ENCODE measurements around the gene UAP1.
A peak's percentile ranks its signal among the peaks of the same experiment; 100 is the strongest.

Gene UAP1

GRCh38 chr1:162633081-162633762 is 71.7 kb downstream of the UAP1 start:
- H2BK5ac ChIP-seq (ENCODE audit: low read length): no peak overlapping the region
- no peak overlapping the region for H3K23ac ChIP-seq (ENCODE audit: low read length)
- WGBS (ENCODE audit: extremely low coverage, insufficient coverage, low lambda C conversion rate): no CpG with 5 or more reads among the region's 8 CpGs
- peak overlapping the region; percentile 8 for H3K18ac ChIP-seq (ENCODE audit: low read length)
- no peaks in the 10 kb centered on the region for H3K79me2 ChIP-seq (ENCODE audit: control insufficient read depth, insufficient read depth, low read length)
- no peaks in the 10 kb centered on the region for H3K79me1 ChIP-seq (ENCODE audit: low read length)
- H3K4me1 ChIP-seq (ENCODE audit: control insufficient read depth, low read depth, low read length): peaks cover 3% of the 10 kb centered on the region
- DNase-seq: peak; percentile 21
- H2BK15ac ChIP-seq (replicated peaks; ENCODE audit: low read depth): no peak overlapping the region
- no peak overlapping the region for H3K9ac ChIP-seq (ENCODE audit: low read length)
- no peak overlapping the region for H2AK5ac ChIP-seq (ENCODE audit: low read length)
- H3K4me2 ChIP-seq (ENCODE audit: low read length): no peak overlapping the region
- peak overlapping the region; percentile 71 for H4K5ac ChIP-seq (ENCODE audit: low read length)
- H3K27me3 ChIP-seq (ENCODE audit: insufficient read depth, low read length, poor library complexity): no peaks in the 10 kb centered on the region
- H4K8ac ChIP-seq (ENCODE audit: low read depth, low read length): no peak overlapping the region
- peak overlapping the region; percentile 62 for H3K56ac ChIP-seq (ENCODE audit: low read length)
- no peak overlapping the region for H3K4ac ChIP-seq (ENCODE audit: low read depth, low read length)
- peak overlapping the region; percentile 13 for H2BK120ac ChIP-seq (ENCODE audit: low read depth, low read length)
- no peak overlapping the region for H3K4me3 ChIP-seq (ENCODE audit: low read length)
- H3K27ac ChIP-seq (ENCODE audit: low read depth, low read length): no peak overlapping the region
- no peaks in the 10 kb centered on the region for H3K36me3 ChIP-seq (ENCODE audit: control insufficient read depth, insufficient read depth, low read length)

DNA sequence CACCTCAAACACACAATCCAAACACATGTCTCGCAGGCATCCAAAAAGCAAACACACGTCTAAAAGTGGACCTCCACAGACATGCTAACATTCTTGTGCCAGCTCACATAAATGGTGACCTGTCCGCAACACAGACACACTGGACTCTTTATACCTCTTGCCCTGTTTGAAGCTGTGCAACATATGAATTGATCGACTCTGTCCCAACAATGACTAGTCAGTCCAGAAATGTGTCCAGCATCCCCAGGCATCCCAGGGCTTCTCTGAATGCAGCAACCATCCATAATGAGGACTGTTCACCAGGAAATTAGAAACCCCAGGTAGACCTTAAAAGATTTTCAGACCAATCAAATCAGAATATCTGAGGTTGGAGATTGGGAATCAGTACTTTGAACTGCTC is 73.9 kb downstream of the UAP1 start:
- no peak overlapping the region for H2BK15ac ChIP-seq (replicated peaks; ENCODE audit: low read depth)
- H3K27me3 ChIP-seq (ENCODE audit: insufficient read depth, low read length, poor library complexity): no peaks in the 10 kb centered on the region
- H3K79me1 ChIP-seq (ENCODE audit: low read length): no peaks in the 10 kb centered on the region
- no peak overlapping the region for H3K18ac ChIP-seq (ENCODE audit: low read length)
- peaks cover 3% of the 10 kb centered on the region for H3K4me1 ChIP-seq (ENCODE audit: control insufficient read depth, low read depth, low read length)
- WGBS (ENCODE audit: extremely low coverage, insufficient coverage, low lambda C conversion rate): no CpG with 5 or more reads among the region's 4 CpGs
- no peak overlapping the region for H2BK120ac ChIP-seq (ENCODE audit: low read depth, low read length)
- H3K4me3 ChIP-seq (ENCODE audit: low read length): no peak overlapping the region
- H3K23ac ChIP-seq (ENCODE audit: low read length): no peak overlapping the region
- H3K4me2 ChIP-seq (ENCODE audit: low read length): no peak overlapping the region
- H3K36me3 ChIP-seq (ENCODE audit: control insufficient read depth, insufficient read depth, low read length): no peaks in the 10 kb centered on the region
- no peak overlapping the region for H3K27ac ChIP-seq (ENCODE audit: low read depth, low read length)
- no peak overlapping the region for H3K56ac ChIP-seq (ENCODE audit: low read length)
- no peak overlapping the region for H3K9ac ChIP-seq (ENCODE audit: low read length)
- H2BK5ac ChIP-seq (ENCODE audit: low read length): no peak overlapping the region
- H4K8ac ChIP-seq (ENCODE audit: low read depth, low read length): no peak overlapping the region
- H3K79me2 ChIP-seq (ENCODE audit: control insufficient read depth, insufficient read depth, low read length): no peaks in the 10 kb centered on the region
- no peak overlapping the region for H3K4ac ChIP-seq (ENCODE audit: low read depth, low read length)
- H2AK5ac ChIP-seq (ENCODE audit: low read length): no peak overlapping the region
- DNase-seq: no peak
- no peak overlapping the region for H4K5ac ChIP-seq (ENCODE audit: low read length)

- H3K23ac ChIP-seq (ENCODE audit: low read length): no peak overlapping the region
- no peak overlapping the region for H4K5ac ChIP-seq (ENCODE audit: low read length)
- H3K4me1 ChIP-seq (ENCODE audit: control insufficient read depth, low read depth, low read length): no peaks in the 10 kb centered on the region
- H3K4me2 ChIP-seq (ENCODE audit: low read length): no peak overlapping the region
- H2BK5ac ChIP-seq (ENCODE audit: low read length): no peak overlapping the region
- no peak overlapping the region for H3K9ac ChIP-seq (ENCODE audit: low read length)
- H3K79me1 ChIP-seq (ENCODE audit: low read length): no peaks in the 10 kb centered on the region
- no CpG with 5 or more reads among the region's 7 CpGs for WGBS (ENCODE audit: extremely low coverage, insufficient coverage, low lambda C conversion rate)
- no peak overlapping the region for H2BK15ac ChIP-seq (replicated peaks; ENCODE audit: low read depth)
- H3K18ac ChIP-seq (ENCODE audit: low read length): no peak overlapping the region
- no peak for DNase-seq
- no peaks in the 10 kb centered on the region for H3K27me3 ChIP-seq (ENCODE audit: insufficient read depth, low read length, poor library complexity)
- no peaks in the 10 kb centered on the region for H3K36me3 ChIP-seq (ENCODE audit: control insufficient read depth, insufficient read depth, low read length)
- H3K27ac ChIP-seq (ENCODE audit: low read depth, low read length): no peak overlapping the region
- no peak overlapping the region for H3K4ac ChIP-seq (ENCODE audit: low read depth, low read length)
- no peak overlapping the region for H3K56ac ChIP-seq (ENCODE audit: low read length)
- no peak overlapping the region for H4K8ac ChIP-seq (ENCODE audit: low read depth, low read length)
- no peak overlapping the region for H2AK5ac ChIP-seq (ENCODE audit: low read length)
- H2BK120ac ChIP-seq (ENCODE audit: low read depth, low read length): no peak overlapping the region
- H3K79me2 ChIP-seq (ENCODE audit: control insufficient read depth, insufficient read depth, low read length): no peaks in the 10 kb centered on the region
- H3K4me3 ChIP-seq (ENCODE audit: low read length): no peak overlapping the region
These were observed 78.2 kb downstream of the UAP1 start for GRCh38 chr1:162639718-162640117.

GRCh38 chr1:162641114-162641513 is 79.6 kb downstream of the UAP1 start:
- no peaks in the 10 kb centered on the region for H3K79me2 ChIP-seq (ENCODE audit: control insufficient read depth, insufficient read depth, low read length)
- no peaks in the 10 kb centered on the region for H3K79me1 ChIP-seq (ENCODE audit: low read length)
- H3K27ac ChIP-seq (ENCODE audit: low read depth, low read length): no peak overlapping the region
- H3K56ac ChIP-seq (ENCODE audit: low read length): no peak overlapping the region
- WGBS (ENCODE audit: extremely low coverage, insufficient coverage, low lambda C conversion rate): no CpG with 5 or more reads among the region's 2 CpGs
- no peak overlapping the region for H3K4me3 ChIP-seq (ENCODE audit: low read length)
- H2BK15ac ChIP-seq (replicated peaks; ENCODE audit: low read depth): no peak overlapping the region
- no peak for DNase-seq
- no peak overlapping the region for H3K4me2 ChIP-seq (ENCODE audit: low read length)
- no peak overlapping the region for H3K9ac ChIP-seq (ENCODE audit: low read length)
- no peak overlapping the region for H2BK120ac ChIP-seq (ENCODE audit: low read depth, low read length)
- H4K5ac ChIP-seq (ENCODE audit: low read length): no peak overlapping the region
- H2BK5ac ChIP-seq (ENCODE audit: low read length): no peak overlapping the region
- H3K18ac ChIP-seq (ENCODE audit: low read length): no peak overlapping the region
- no peaks in the 10 kb centered on the region for H3K36me3 ChIP-seq (ENCODE audit: control insufficient read depth, insufficient read depth, low read length)
- H4K8ac ChIP-seq (ENCODE audit: low read depth, low read length): no peak overlapping the region
- no peaks in the 10 kb centered on the region for H3K4me1 ChIP-seq (ENCODE audit: control insufficient read depth, low read depth, low read length)
- H3K27me3 ChIP-seq (ENCODE audit: insufficient read depth, low read length, poor library complexity): no peaks in the 10 kb centered on the region
- no peak overlapping the region for H3K4ac ChIP-seq (ENCODE audit: low read depth, low read length)
- H2AK5ac ChIP-seq (ENCODE audit: low read length): no peak overlapping the region
- no peak overlapping the region for H3K23ac ChIP-seq (ENCODE audit: low read length)

DNA sequence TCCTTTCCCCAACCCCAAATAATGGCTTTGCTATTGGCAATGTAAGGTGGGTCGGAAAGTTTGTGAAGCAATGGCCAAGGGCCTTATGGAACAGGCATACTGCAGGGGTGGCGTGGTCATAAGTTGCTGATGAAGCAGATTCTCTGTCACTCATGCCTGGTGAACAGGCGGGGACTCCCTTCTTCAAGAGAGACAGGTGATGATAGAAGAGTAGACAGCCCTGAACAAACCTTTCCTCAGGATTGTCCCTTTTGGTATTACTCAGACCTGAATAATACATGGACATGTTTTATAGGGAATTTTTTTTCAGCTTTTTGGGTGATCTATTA is 83.4 kb downstream of the UAP1 start:
- no peak overlapping the region for H3K9ac ChIP-seq (ENCODE audit: low read length)
- H3K79me1 ChIP-seq (ENCODE audit: low read length): no peaks in the 10 kb centered on the region
- no peak overlapping the region for H2BK120ac ChIP-seq (ENCODE audit: low read depth, low read length)
- H3K27me3 ChIP-seq (ENCODE audit: insufficient read depth, low read length, poor library complexity): no peaks in the 10 kb centered on the region
- no peak overlapping the region for H3K27ac ChIP-seq (ENCODE audit: low read depth, low read length)
- H3K4me3 ChIP-seq (ENCODE audit: low read length): no peak overlapping the region
- no peak overlapping the region for H3K56ac ChIP-seq (ENCODE audit: low read length)
- H4K5ac ChIP-seq (ENCODE audit: low read length): no peak overlapping the region
- H3K4ac ChIP-seq (ENCODE audit: low read depth, low read length): no peak overlapping the region
- no peaks in the 10 kb centered on the region for H3K4me1 ChIP-seq (ENCODE audit: control insufficient read depth, low read depth, low read length)
- no peak for DNase-seq
- H2AK5ac ChIP-seq (ENCODE audit: low read length): no peak overlapping the region
- H3K23ac ChIP-seq (ENCODE audit: low read length): no peak overlapping the region
- no peak overlapping the region for H2BK5ac ChIP-seq (ENCODE audit: low read length)
- no peak overlapping the region for H2BK15ac ChIP-seq (replicated peaks; ENCODE audit: low read depth)
- H3K18ac ChIP-seq (ENCODE audit: low read length): no peak overlapping the region
- no peak overlapping the region for H4K8ac ChIP-seq (ENCODE audit: low read depth, low read length)
- WGBS (ENCODE audit: extremely low coverage, insufficient coverage, low lambda C conversion rate): no CpG with 5 or more reads among the region's 3 CpGs
- H3K36me3 ChIP-seq (ENCODE audit: control insufficient read depth, insufficient read depth, low read length): no peaks in the 10 kb centered on the region
- no peaks in the 10 kb centered on the region for H3K79me2 ChIP-seq (ENCODE audit: control insufficient read depth, insufficient read depth, low read length)
- H3K4me2 ChIP-seq (ENCODE audit: low read length): no peak overlapping the region

DNA sequence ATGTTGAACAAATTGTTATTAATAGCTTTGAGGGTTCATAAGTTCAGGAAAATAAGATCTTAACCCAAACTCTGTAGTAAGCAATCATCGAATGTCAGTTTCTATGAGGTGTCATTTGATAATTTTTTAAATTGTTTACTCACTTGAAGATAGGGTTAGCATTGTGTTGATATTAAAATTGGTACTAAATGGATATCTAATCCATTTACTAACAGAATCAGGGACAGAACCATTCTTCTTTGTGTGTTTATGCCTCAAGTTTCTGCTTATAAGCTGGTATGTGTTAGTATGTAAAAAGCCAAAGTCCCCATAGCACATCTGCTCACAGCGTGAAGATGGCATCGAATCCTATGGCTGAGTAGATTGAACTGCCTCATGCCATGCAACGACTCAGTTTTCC is 84.1 kb downstream of the UAP1 start:
- Histone ChIP-seq H4K5ac (ENCODE audit: low read length) (no peak overlapping the region), H4K8ac (ENCODE audit: low read depth, low read length) (no peak overlapping the region), H3K4me1 (ENCODE audit: control insufficient read depth, low read depth, low read length) (no peaks in the 10 kb centered on the region), H3K4ac (ENCODE audit: low read depth, low read length) (no peak overlapping the region), H2AK5ac (ENCODE audit: low read length) (no peak overlapping the region), H3K79me2 (ENCODE audit: control insufficient read depth, insufficient read depth, low read length) (no peaks in the 10 kb centered on the region), H2BK15ac (replicated peaks; ENCODE audit: low read depth) (no peak overlapping the region), H3K18ac (ENCODE audit: low read length) (no peak overlapping the region), H3K23ac (ENCODE audit: low read length) (no peak overlapping the region), H3K4me3 (ENCODE audit: low read length) (no peak overlapping the region), H3K9ac (ENCODE audit: low read length) (no peak overlapping the region), H3K56ac (ENCODE audit: low read length) (no peak overlapping the region), H2BK120ac (ENCODE audit: low read depth, low read length) (no peak overlapping the region), H3K4me2 (ENCODE audit: low read length) (no peak overlapping the region), H3K36me3 (ENCODE audit: control insufficient read depth, insufficient read depth, low read length) (no peaks in the 10 kb centered on the region), H2BK5ac (ENCODE audit: low read length) (no peak overlapping the region), H3K79me1 (ENCODE audit: low read length) (no peaks in the 10 kb centered on the region), H3K27ac (ENCODE audit: low read depth, low read length) (no peak overlapping the region), H3K27me3 (ENCODE audit: insufficient read depth, low read length, poor library complexity) (no peaks in the 10 kb centered on the region)
- whole genome bisulfite sequencing (ENCODE audit: extremely low coverage, insufficient coverage, low lambda C conversion rate): no CpG with 5 or more reads among the region's 4 CpGs
- DNase-seq: no peak

Measured in mesendoderm (in vitro differentiated cells).